Activated CD8-positive, alpha-beta memory T cell treated with anti-CD3 and anti-CD28 coated beads, Interleukin-2, amount 50 U/mL, for 1 hour (primary cell): ENCODE measurements around the gene SWT1.

Source experiments
- DNase-seq: peaks from one replicate; pipeline ENCODE4 v3.0.0-alpha.2; 2020; ENCODE audit errors: extremely low read depth

Gene SWT1, protein sequence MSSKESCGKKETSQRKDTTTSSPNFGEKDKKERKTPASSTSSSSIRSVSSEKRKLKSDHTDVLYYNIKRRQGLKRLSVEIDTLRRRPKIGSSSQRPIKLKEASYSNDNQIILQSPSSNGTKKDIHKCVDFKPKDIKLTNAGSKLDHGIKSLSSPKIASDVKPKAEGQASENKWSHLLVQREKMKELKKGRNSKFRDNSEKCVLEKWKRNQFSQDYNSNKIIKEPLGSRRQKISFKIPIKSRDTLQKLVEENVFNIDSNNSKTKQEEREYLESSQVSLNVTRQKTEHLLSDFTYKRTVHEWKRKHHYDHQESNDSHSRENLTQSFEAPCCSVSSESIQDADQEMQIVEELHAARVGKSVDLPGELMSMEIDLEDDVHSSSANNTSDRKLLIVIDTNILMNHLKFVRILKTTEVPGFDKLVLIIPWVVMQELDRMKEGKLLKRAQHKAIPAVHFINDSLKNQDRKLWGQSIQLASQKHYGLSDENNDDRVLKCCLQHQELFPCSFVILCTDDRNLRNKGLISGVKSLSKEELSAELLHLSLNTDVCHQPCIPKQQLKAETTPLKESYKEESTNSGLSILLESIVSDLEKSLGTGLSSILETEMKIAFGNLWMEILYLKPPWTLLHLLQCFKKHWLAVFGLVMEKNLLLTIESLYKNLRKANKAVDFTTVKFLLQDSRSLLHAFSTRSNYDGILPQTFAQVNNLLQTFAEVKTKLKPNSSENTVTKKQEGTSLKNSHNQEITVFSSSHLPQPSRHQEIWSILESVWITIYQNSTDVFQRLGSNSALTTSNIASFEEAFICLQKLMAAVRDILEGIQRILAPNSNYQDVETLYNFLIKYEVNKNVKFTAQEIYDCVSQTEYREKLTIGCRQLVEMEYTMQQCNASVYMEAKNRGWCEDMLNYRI

DNA sequence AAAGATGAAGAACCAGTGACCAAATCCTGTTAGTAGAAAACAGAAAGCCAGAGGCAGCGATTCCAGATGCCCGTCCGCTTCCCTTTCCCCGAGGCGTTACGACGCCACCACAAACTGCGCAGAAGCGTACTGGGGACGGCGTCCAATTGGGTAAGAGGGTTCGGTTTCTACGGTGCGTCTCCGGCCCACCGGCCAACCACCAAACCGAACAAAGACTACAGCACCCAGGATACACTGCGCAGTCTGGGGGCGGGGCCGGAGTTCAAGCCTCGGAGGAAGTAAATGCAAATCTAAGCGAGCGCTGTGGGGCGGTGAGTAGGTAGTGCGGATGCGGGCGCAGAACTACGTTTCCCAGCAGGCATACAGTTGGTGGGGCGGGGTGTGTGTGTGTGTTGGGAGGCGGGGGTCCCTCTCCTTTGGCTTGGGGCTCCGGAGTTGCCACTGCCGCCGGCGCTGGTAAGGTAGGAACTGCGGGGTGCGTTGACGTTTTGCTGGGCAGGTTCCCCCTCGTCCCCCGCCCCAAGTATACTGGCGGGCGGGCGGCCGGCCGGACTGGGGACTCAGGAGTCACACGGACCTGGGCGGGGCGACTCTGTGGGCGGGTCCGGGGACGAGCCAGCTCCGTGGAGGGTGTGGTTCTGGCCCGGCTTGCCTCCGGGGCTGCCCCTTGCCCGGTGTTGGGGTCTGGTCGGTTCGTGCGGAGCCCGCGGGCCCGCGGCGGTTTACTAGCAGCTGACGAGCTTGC lies at the start of gene SWT1, which contains the start of gene TRMT1L:
SWT1 (plus strand) TSS at position 314 of the 745 bp plus-strand sequence. CDS start 3,675 bp downstream, outside the sequence.
TRMT1L (minus strand) TSS at position 100 of the 745 bp plus-strand sequence. CDS start 241 bp downstream, outside the sequence.
- DNase-seq, result peak; percentile 97

DNA sequence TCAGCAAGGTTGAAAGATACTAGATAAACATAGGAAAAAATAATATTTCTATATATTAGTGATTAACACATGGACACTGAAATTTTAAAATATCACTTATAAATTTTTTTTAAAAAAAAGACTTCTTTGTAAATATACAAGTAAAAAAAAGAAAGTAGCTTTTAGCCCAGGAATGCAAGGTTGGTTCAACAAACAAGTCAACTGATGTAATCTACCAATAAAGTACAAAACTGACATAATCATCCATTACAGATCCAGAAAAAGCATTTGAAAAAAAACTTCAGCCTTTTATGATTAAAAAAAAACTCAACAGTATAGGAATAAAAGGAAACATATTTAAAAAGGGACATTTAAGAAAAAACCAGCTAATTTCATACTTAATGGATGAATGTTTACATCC lies 48.6 kb upstream of the SWT1 start:
- DNase-seq, result no peak

DNA sequence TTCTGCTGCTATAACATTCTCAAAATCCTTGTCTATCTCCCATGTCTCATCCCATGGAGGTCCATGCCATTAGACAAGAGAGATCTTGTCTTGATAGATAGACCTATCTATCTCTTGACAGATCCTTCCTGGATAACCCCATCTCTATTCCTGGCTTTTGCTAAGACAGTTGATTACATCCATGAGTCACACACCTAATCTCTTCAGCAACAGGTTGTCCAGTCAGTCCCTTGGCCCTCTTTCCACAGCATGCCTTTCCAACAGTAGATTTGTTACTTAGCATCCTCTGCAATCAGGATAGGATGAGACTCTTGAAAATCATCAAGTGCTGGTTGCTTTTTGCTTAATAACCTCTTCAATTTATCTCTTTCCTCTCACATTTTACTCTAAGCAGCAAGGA lies 46.8 kb upstream of the SWT1 start:
- DNase-seq, result no peak

DNA sequence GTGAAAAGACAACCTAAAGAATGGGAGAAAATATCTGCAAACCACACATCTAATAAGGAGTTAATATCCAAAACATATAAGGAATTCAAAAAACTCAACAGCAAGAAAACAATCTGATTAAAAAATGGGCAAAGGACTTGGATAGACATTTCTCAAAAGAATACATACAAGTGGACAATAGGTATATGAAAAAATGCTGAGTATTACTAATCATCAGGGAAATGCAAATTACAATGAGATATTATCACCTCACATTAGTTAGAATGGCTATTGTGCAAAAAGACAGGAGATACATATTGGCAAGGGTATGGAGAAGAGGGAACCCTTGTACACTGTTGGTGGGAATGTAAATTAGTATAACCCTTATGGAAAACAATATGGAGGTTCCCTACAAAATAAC lies 45.1 kb upstream of the SWT1 start:
- DNase-seq, result no peak

DNA sequence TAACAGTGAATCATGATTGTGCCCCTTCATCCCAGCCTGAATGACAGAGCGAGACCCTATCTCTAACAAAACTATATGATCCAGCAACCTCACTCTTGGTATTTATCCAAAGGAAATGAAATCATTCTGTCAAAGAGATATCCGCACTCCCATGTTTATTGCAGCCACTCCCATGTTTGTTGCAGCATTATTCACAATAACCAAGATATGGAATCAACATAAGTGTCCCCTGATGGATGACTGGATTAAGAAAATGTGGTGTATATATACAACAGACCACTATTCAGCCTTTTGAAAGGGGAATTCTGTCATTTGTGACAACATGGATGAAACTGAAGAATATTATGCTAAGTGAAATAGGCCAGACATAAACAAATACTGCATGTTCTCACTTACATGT lies 44.6 kb upstream of the SWT1 start:
- DNase-seq, result no peak

DNA sequence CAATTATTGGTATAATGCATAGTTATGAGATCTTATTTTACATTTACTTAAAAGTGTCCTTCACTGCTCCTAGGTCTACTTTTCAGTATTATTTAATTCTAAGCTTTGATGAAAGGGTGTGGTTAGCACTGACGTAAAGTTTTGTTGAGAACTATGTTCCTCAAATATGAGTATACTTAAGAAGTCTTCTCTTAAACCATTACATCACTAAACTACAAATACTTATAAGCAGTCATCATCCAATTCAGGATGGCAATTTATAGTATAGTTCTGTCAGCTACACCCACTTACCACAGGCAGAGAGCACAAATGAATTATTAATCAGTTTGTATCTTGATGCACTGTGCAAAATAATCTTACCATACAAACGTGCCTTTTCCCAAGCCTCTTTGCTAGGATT lies 27.3 kb upstream of the SWT1 start:
- no peak for DNase-seq

DNA sequence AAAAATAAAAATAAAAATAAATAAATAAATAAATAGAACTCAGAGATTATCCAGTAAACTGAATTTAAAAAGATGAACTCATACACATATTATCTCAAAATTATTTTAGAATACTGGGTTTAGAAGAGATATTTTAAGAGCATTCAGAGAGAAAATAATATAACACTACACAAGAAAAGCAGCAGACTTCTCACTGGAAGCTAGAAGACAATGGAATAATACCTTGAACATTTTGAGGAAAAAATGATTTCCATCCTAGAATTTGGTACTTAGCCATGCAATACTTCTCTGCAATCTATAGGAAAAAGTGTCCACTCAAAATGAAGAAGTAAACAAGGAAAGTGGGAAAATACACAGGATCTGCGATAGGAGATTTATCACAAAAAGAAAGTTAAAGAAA lies 24.4 kb upstream of the SWT1 start:
- no peak for DNase-seq

DNA sequence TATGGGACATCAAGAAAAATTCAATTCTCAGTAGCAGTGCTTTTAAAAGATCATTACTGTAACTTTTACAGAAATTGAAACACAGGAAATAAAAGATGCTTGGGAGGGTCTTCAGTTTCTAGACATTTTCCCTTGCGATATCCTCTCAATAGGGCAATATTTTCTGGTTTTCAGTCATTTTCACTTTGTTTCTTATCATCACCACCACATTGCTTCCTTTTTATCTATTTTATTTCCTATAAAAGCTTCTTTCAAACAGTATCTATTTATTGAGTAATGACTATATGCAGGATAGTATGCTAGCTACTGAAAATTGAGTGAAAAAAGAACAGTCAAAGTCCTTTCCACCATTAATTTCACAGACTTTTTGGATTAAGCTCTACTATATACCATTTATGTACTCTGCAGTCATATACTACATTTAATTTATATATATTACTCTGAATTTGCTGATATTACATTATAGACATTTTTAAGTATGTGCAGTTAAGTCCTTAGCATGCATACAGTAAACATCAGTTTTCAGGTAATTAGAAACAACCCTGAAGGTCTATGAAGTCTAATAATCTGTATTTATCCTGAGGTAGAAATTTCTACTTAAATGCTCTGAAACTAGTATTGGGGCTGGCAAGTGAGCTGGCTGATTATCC lies 18.9 kb upstream of the SWT1 start:
- DNase-seq, result no peak

DNA sequence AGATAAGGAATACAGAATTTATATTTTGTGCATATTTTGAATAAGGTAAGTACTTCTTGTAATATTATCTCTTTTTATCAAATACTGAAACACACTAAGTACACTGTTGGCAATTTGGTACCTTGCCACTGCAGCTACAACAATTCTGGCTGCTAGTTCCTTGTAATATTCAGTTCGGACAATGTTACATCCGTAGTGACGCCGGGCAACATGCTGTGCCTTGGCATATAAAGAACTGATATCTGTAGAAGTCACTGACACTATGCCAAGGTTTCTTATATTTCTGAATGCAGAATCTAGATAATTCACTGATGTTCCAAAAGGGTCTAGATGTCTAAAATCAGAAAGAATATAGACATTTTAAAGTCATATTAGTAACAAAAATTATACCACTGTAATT lies 17.7 kb upstream of the SWT1 start:
- no peak for DNase-seq

DNA sequence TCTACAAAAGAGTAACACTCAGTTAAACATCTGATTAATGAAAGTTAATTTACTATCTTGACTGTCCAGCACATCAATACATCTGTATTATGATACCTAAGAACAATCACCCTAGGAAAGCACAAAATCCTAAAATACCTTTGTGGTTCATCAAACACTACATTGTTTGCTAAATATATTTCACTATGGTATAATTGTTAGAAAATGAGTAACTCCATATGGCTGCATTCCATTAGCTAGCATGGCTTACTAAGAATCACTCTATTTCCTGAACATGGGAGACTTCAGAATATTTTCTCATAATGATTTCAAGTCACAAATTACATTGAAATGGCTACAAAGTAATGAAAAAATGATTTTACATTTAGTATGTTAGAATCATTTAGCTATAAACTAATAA lies 12.7 kb upstream of the SWT1 start:
- DNase-seq, result no peak

DNA sequence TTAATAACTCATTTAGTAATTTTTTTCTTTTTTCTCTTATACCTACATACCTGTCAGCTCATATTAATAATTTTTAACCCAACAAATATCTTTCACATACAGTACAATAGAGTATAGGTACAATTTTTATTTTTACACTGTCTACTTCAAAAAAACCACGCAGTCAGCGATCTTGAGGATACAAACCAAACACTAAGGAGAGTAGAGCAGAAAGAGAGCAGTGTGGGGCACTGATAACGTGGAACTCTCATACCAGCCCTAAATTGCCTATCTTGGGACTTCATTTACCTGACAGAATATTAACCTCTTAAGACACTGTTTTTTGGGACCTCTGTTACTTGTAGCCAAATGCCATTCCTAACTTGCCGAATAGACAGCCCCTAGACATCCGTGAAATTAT lies 5.8 kb upstream of the SWT1 start:
- DNase-seq, result no peak

DNA sequence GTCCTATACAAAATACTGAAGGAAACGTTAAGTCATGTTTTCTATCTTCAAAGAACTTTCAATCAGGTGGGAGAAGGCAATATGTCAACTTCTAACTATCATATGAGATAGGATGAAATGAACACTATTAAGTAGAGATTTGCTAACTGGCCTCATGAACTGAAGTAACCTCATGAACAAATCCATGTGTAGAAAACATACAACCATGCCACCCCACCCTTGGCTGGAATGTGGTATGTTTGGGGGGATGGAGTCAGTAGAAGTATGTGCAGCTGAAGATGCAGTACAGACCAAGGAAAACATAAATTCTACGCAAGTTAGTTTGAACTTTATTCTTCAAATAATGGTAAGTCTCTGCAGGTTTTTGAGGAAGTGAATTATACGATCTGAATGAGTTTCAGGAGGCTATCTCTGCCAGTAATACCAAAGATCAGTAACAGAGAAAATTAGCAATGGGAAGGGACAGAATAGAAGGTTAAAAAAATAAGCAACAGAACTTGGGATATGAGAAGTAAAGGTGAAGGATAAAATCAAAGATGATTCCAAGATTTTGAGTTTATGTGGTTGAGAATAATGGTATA lies 4.7 kb upstream of the SWT1 start:
- no peak for DNase-seq

DNA sequence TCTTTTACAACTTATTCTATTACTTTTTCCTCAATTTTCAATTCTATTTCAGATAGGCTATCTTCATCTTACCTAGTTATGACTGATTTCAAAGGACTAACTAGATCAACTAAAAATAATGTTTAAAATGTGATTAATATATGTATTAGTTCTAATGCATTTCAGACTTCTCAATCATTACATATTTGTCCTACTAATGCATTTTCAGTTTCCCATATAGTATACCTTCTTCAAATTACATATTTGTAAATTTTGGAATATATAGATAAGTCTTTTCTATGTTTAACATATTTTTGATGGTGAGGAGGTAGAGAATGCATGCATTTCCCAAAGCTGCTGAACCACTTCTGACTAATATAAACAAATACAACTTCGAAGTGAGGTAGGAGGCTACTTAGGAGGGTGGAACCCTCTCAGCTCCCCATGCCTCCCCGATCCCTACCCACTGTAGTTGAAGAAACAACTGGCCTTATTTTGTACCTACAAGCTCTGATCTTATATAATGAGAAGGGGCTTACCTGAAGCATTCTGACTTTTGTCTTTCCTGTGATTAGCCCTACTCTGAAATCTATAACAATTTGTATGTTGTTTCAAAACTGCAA lies 2.0 kb upstream of the SWT1 start:
- no peak for DNase-seq

DNA sequence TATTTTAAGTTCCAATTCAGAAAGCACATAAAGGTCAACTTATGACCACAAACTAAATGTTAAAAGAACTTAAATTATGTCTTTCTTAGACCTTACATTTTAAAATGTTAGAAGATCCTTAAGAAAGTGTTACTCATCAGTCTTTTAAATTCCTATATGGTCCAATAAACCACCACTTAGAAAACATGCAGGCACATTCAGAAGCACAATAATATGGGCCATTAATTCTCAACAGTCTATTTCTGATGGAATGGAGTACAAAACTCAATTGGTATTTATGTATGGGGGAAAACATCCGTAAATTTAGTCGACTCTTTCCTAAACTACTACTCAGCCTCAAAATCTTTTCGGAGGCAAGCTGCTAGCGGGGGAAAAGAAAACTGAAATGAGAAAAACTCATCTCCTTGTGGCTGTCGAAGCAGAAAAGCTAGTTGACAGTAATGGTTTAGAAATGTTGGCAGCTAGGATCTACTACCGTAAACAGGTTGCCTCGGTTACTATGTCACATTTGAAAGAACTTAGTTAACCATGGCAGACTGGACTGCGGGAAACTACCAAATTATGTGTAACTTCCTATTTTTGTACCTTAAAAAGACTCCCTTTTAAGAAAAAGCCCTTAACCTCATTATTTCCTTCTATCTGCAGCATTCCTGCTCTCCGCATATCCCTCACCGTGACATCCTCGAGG lies 1.2 kb upstream of the SWT1 start:
- DNase-seq, result no peak

DNA sequence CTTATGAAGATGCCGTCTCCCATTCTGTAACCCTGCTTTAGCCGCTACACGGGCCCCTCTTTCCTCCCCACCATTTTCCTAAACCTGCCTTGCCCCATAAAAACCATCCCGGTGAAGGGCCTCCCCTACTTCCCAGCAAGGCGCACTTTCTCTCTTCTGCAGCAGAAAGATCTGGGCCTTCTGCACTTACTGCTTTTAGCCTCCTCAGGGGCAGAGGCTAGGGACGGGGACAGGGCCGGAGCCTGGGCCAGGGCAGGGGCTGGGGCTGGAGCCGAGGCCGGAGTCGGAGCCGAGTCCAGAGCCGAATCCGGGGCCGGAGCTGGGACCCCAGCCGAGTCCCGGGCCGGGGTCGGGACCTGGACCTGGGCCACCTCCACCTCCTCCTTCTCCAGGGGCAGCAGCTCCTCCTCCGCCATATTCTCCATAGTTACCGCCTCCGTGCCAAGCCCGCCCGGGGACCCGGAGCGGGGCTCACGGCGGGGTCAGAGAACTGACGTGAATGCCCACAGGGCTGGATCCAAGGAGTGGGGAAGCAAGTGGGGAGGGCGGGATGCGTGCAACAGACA lies 596 bp upstream of the SWT1 start:
- DNase-seq, result peak; percentile 22

DNA sequence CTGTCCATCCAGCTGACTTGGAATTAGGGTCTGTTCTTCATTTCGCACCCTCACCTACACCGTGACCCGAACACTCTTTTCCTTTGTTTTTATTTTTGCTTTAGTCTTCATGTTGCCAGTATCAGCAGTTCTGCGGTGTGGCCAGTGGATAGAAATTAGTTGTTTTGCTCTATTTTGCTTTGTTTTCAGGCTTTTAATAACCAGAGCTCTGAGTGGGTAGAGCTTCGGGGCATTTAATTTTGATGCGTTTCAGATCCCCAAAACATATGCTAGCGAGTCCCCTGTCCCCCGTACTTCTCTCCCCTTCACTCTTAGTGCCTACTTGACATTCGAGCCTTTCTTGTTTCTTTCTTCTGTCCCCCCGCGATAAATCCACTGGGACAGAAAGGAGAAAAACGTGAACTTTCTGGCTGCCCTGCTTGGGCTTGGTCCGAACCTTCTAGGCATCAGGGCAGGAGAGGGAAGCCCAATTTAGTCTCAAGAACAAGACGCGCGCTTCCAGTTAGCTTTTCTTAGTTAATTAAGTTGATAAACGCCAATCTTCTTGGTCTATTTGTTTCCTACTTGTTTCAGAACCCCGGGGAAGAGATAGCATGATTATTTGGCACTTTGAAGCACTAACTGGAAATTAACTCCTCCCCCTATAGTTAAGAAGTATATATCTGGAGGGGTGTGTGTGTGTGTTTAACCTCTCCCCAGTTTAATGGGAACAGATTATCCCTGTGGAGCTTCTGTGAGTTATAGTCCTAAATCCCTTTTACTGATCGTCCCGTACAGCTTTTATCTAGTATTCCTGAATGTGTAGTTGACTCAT lies 839 bp downstream of the SWT1 start:
- no peak for DNase-seq

DNA sequence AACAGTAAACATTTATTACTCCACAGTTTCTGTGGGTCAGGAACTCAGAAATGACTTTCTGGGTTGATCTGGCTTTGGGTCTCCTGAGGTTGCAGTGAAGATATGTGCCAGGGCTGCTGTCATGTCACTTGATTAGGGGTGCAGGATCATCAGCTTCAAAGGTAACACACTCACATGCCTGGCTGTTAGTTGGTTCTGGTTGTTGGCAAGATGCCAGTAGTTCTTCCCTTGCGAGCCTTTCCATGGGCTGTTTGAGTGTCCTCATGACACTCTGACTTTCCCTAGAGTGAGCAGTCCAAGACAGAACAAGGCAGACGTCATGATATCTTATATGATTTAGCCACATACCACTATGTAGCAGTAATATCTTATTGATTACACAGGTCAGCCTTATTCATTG lies 1.8 kb downstream of the SWT1 start:
- DNase-seq, result no peak

DNA sequence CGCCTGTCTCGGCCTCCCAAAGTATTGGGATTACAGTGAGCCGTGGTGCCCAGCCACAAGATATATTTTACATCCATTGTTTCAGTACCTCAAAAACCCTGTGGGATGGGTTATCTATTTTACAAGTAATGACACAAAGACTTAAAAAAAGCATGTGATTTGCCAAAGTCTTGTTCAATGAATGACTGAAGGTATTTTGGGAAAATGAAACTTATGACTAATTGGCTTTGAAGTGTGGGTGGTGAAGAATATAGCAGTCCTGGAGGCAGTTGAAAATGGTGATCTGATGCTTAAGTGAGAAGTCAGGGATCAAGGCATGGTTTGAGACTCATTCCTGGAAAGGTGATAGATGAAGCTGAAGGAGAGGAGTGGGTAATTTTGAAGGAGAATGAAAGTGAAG lies 3.0 kb downstream of the SWT1 start:
- no peak for DNase-seq

DNA sequence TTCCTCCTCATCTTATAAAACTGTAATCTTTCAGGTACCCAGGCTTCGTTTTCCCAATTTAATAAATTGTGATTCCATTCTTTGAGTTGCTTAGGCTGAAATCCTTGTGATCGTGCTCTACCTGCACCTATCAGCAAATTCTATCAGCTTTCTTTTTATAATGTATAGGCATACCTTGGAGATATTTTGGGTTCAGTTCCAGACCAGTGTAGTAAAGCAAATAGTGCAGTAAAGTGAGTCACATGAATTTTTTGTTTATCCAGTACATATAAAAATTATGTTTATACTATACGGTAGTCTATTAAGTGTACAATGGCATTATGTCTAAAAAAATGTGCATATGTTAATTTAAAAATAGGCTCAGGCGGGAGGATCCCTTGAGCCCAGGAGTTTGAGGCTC lies 5.5 kb downstream of the SWT1 start:
- no peak for DNase-seq
